ENCODE results near the gene LIN9.
"Not testable (repeated sequence)": the region's sequence is repeated elsewhere in the genome, so short reads cannot be mapped to it uniquely, and the experiment has no call there.

LIN9 gene

DNA sequence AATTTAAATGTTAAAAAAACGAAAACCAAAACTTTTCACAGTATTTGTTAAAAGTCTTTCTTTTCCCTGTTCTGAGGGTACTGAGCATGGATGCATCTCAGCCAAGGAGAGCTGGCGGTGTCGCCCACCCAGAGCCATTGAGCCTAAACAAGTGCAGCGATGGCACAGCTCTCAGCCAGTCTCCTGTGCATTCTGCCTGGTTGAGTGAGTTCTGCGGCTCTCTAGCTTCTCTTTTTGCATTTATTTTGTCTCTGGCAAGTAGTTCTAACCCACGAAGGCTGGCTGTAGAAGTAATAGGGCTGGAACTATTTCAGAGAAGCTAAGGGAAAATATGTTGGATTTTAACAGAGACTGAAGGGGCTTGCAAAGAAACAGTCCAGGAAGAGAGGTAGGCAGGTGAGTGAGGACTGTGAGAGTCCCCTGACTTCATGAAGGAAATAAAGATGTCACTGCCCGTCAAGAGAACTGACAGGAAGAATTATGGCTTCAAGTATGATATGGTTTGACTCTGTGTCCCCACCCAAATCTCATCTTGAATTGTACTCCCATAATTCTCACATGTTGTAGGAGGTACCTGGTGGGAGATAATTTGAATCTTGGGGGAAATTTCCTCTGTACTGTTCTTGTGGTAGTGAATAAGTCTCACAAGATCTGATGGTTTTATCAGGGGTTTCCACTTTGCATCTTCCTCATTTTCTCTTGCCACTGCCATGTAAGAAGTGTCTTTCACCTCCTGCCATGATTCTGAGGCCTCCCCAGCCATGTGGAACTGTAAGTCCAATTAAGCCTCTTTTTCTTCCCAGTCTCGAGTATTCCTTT is 35.7 kb upstream of the LIN9 start:
- ChIA-PET CTCF (interaction anchor here (0.6 to 1.2 kb wide), 3 partner anchors 12 to 219 kb away, joined by 3 to 4 read pairs (median 3); no protein-coding TSS in a partner anchor), POLR2A (no interaction called here)
- TF ChIP-seq SUZ12 (IDR thresholded peaks at IDR 0.05) (no peak), TARDBP (IDR thresholded peaks at IDR 0.05) (no peak), ARNT (IDR thresholded peaks at IDR 0.05) (no peak), ZNF384 (IDR thresholded peaks at IDR 0.05) (no peak), FOXK2 (IDR thresholded peaks at IDR 0.05) (no peak), FOXA1 (IDR thresholded peaks at IDR 0.05) (no peak), L3MBTL2 (conservative IDR thresholded peaks at IDR 0.05) (no peak), HDGF (IDR thresholded peaks at IDR 0.05; ENCODE audit: borderline replicate concordance) (no peak)
- DNase-seq (ENCODE audit: extremely low spot score): no peak

DNA sequence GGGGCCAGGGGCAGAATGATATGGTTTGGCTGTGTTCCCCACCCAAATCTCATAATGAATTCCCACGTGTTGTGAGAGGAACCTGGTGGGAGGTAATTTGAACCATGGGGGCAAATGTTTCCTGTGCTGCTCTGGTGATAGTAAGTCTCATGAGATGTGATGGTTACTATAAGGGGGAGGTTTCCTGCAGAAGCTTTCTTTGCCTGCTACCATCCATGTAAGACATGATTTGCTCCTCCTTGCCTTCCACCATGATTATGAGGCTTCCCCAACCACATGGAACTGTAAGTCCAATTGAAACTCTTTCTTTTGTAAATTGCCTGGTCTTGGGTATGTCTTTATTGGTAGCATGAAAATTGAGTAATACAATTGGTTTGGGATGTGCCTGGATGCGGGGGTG is 33.7 kb upstream of the LIN9 start:
- POLR2A ChIA-PET: no interaction called here
- no peak for TF ChIP-seq ARNT (IDR thresholded peaks at IDR 0.05)
- TF ChIP-seq SP1 (IDR thresholded peaks at IDR 0.05): no peak
- TF ChIP-seq, protein P1, sequence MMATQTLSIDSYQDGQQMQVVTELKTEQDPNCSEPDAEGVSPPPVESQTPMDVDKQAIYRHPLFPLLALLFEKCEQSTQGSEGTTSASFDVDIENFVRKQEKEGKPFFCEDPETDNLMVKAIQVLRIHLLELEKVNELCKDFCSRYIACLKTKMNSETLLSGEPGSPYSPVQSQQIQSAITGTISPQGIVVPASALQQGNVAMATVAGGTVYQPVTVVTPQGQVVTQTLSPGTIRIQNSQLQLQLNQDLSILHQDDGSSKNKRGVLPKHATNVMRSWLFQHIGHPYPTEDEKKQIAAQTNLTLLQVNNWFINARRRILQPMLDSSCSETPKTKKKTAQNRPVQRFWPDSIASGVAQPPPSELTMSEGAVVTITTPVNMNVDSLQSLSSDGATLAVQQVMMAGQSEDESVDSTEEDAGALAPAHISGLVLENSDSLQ (IDR thresholded peaks at IDR 0.05): no peak
- TF ChIP-seq FOXA1 (IDR thresholded peaks at IDR 0.05): no peak
- TF ChIP-seq ZNF384 (IDR thresholded peaks at IDR 0.05): no peak
- TF ChIP-seq BHLHE40 (IDR thresholded peaks at IDR 0.05; ENCODE audit: borderline replicate concordance): no peak
- TF ChIP-seq TARDBP (IDR thresholded peaks at IDR 0.05): no peak
- TF ChIP-seq FOXM1 (IDR thresholded peaks at IDR 0.05; ENCODE audit: borderline replicate concordance): no peak
- TF ChIP-seq L3MBTL2 (conservative IDR thresholded peaks at IDR 0.05): no peak
- no peak for TF ChIP-seq NFRKB (IDR thresholded peaks at IDR 0.05)
- TF ChIP-seq LEF1 (IDR thresholded peaks at IDR 0.05; ENCODE audit: borderline replicate concordance): no peak
- no peak for TF ChIP-seq SUZ12 (IDR thresholded peaks at IDR 0.05)
- TF ChIP-seq HDGF (IDR thresholded peaks at IDR 0.05; ENCODE audit: borderline replicate concordance): no peak
- TF ChIP-seq FOXK2 (IDR thresholded peaks at IDR 0.05): no peak
- no peak for TF ChIP-seq CTBP1 (IDR thresholded peaks at IDR 0.05; ENCODE audit: borderline replicate concordance)
- no peak for TF ChIP-seq ELF4 (IDR thresholded peaks at IDR 0.05)
- CTCF ChIA-PET: interaction anchor here (0.6 kb wide), 1 partner anchor 217 kb away, joined by 3 read pairs; no protein-coding TSS in a partner anchor
- DNase-seq (ENCODE audit: extremely low spot score): no peak

DNA sequence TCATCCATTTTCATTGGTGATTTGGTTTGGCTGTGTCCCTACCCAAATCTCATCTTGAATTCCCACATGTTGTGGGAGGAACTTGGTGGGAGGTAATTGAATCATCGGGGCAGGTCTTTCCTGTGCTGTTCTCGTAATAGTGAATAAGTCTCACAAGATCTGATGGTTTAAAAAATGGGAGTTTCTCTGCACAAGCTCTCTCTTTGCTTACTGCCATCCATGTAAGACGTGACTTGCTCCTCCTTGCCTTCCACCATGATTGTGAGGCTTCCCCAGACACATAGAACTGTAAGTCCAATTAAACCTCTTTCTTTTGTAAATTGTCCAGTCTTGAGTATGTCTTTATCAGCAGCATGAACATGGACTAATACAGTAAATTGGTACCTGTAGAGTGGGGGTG is 31.1 kb upstream of the LIN9 start:
- CTCF ChIA-PET; POLR2A ChIA-PET; DNase-seq (ENCODE audit: extremely low spot score): not testable (repeated sequence)

DNA sequence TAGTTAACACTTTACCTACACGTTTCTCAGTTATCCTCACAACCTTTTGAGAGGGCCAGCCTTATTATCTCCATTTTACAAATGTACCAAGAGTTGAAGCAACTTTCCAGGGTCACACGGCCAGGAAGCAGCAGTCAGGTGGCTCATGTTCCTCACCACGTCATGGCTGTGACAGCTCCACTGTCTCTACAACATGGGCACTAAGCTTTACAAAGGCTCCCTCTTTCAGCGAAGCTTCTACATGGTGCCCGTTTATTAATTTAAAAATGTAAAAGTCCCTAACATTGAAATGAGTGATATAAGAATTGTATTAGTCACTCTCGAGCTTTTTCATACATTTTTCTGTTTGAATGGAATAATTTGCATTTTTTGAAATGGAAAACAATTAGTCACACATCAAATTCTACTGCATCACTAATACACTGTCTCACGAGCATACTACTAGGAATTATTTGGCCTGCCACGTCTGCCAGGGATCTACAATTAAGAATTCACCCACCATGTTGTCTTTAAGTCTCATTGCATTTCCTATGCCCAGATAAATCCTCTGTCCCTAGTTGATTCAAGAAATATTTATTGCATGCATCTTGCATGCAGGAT is 28.4 kb upstream of the LIN9 start:
- no peak for DNase-seq (ENCODE audit: extremely low spot score)
- TF ChIP-seq L3MBTL2 (conservative IDR thresholded peaks at IDR 0.05) (no peak), HDGF (IDR thresholded peaks at IDR 0.05; ENCODE audit: borderline replicate concordance) (no peak), ARNT (IDR thresholded peaks at IDR 0.05) (no peak), FOXM1 (IDR thresholded peaks at IDR 0.05; ENCODE audit: borderline replicate concordance) (no peak), FOXK2 (IDR thresholded peaks at IDR 0.05) (no peak), CTBP1 (IDR thresholded peaks at IDR 0.05; ENCODE audit: borderline replicate concordance) (no peak)
- ChIA-PET CTCF (interaction anchor here (0.9 kb wide), 1 partner anchor 212 kb away, joined by 5 read pairs; no protein-coding TSS in a partner anchor), POLR2A (interaction anchor here (1.3 kb wide), 1 partner anchor 28 kb away, joined by 4 read pairs; the partner anchor contains the start of gene LIN9)

DNA sequence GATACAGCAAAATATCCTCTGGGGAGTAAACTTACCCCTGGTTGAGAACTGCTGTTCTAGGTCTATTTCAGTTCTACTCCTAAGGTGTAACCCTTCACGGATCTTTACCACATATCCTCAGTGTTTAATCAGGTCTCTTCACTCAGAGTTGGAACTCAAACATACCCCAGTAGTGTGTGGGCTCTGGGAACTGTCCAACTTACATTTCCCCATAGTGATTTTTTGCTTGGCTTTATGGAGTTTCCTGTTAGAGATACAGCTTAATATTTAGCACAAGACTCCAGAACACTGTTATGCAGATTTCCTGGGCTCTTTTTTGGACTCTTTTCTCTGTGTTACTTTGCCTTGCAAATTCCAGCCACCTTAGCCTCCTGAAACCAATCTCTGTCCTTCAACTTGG is 26.7 kb upstream of the LIN9 start:
- TF ChIP-seq FOXK2 (IDR thresholded peaks at IDR 0.05) (no peak), NFRKB (IDR thresholded peaks at IDR 0.05) (no peak), L3MBTL2 (conservative IDR thresholded peaks at IDR 0.05) (no peak), CTBP1 (IDR thresholded peaks at IDR 0.05; ENCODE audit: borderline replicate concordance) (no peak), FOXA1 (IDR thresholded peaks at IDR 0.05) (no peak), ZNF384 (IDR thresholded peaks at IDR 0.05) (no peak), HDGF (IDR thresholded peaks at IDR 0.05; ENCODE audit: borderline replicate concordance) (no peak), SP1 (IDR thresholded peaks at IDR 0.05) (no peak), SUZ12 (IDR thresholded peaks at IDR 0.05) (no peak), LEF1 (IDR thresholded peaks at IDR 0.05; ENCODE audit: borderline replicate concordance) (no peak), FOXM1 (IDR thresholded peaks at IDR 0.05; ENCODE audit: borderline replicate concordance) (no peak), BHLHE40 (IDR thresholded peaks at IDR 0.05; ENCODE audit: borderline replicate concordance) (no peak), ARNT (IDR thresholded peaks at IDR 0.05) (no peak), TARDBP (IDR thresholded peaks at IDR 0.05) (no peak), ELF4 (IDR thresholded peaks at IDR 0.05) (no peak)
- TF ChIP-seq, protein P1 (IDR thresholded peaks at IDR 0.05): no peak
- CTCF ChIA-PET: no interaction called here
- POLR2A ChIA-PET: no interaction called here
- no peak for DNase-seq (ENCODE audit: extremely low spot score)

DNA sequence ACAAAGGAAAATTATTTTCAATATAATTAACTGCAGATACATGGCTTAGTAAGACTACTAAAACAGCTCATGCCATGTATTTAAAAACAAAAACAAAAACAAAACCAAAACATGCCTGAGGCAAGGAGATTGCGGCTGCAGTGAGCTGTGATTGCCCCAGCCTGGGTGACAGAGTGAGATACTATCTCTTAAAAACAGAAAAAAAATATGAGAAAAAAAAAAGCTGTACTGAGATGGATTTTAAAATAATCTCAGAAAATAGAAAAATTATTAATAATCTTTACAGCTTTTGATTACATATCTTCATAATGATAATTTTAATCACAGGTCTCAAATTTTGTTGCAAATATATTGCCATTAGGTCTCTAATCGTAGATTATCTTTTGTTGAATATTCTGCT is 24.0 kb upstream of the LIN9 start:
- ChIA-PET POLR2A (interaction anchor here (0.7 to 2.0 kb wide), 5 partner anchors 13 to 268 kb away, joined by 3 to 24 read pairs (median 3); partner anchors contain the start of gene LIN9), CTCF (interaction anchor here (0.6 to 2.9 kb wide), 19 partner anchors 9 to 213 kb away, joined by 3 to 42 read pairs (median 4); partner anchors contain the start of gene LIN9)
- no peak for DNase-seq (ENCODE audit: extremely low spot score)
- TF ChIP-seq ARNT (IDR thresholded peaks at IDR 0.05) (no peak), SUZ12 (IDR thresholded peaks at IDR 0.05) (no peak), ZNF384 (IDR thresholded peaks at IDR 0.05) (peak; percentile 26; the same call in 1 of the 2 replicates)

Data from HEK293T (cell line).